ENCODE data around the gene NDE1.

DNA sequence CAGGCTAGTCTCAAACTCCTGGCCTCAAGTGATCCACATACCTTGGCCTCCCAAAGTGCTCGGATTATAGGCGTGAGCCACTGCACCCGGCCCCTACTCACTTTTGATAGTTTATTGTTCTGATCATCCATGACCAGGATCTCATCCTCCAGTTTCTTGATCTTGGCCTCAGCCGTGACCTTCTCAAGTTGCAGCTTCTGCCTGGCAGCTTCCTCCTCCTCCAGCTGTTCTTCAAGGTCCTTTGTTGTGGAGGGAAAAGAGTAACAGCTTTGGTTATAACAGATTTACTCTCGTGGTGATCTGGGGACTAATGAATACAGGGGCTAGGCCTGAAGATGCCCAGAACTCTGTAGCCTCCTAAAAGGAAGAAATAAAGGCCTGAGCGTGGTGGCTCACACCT lies 89.9 kb downstream of the NDE1 start:
- TF ChIP-seq, protein P1, sequence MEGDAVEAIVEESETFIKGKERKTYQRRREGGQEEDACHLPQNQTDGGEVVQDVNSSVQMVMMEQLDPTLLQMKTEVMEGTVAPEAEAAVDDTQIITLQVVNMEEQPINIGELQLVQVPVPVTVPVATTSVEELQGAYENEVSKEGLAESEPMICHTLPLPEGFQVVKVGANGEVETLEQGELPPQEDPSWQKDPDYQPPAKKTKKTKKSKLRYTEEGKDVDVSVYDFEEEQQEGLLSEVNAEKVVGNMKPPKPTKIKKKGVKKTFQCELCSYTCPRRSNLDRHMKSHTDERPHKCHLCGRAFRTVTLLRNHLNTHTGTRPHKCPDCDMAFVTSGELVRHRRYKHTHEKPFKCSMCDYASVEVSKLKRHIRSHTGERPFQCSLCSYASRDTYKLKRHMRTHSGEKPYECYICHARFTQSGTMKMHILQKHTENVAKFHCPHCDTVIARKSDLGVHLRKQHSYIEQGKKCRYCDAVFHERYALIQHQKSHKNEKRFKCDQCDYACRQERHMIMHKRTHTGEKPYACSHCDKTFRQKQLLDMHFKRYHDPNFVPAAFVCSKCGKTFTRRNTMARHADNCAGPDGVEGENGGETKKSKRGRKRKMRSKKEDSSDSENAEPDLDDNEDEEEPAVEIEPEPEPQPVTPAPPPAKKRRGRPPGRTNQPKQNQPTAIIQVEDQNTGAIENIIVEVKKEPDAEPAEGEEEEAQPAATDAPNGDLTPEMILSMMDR (IDR thresholded peaks at IDR 0.05 in 4 of 5, conservative IDR thresholded peaks at IDR 0.05 in 1 of 5), result no peak
- no peak for TF ChIP-seq POLR2A (IDR thresholded peaks at IDR 0.05)

All from gastrocnemius medialis (tissue), 4 donors.